WTC11 (cell line): Measurements from ENCODE around the gene EGF. TPM values are rescaled to one million over a fixed set of nuclear protein-coding genes. Genes with fewer than 3 reads are reported as not detected.
"Not testable (repeated sequence)": the region's sequence is repeated elsewhere in the genome, so short reads cannot be mapped to it uniquely, and the experiment has no call there.

ENCODE experiments used
- ATAC-seq: fragments of 200-7000 bp; cut with Tn5 transposase; 2 replicates; pipeline ENCODE4 v1.10.0; 2021; ENCODE audit warnings: mild to moderate bottlenecking, moderate library complexity
- CTCF ChIA-PET: fragments of 300-600 bp; sonication (Branson Sonifier 250); formaldehyde crosslinking; loops from one replicate; lab custom pipeline; 2021; ENCODE audit warnings: antibody characterized with exemption; lab: Charles Lee
- POLR2A ChIA-PET: fragments of 350-600 bp; sonication (Branson Sonifier 250); formaldehyde crosslinking; loops from one replicate; lab custom pipeline; 2021; ENCODE audit warnings: antibody characterized with exemption; lab: Charles Lee
- DNase-seq: peaks from one replicate; pipeline ENCODE4 v3.0.0; 2021; ENCODE audit warnings: low spot score
- H3K27ac Mint-ChIP-seq: 2 replicates; pipeline ENCODE4 v1.8.0; 2021; ENCODE audit warnings: mixed read lengths
- H3K27me3 Mint-ChIP-seq: 2 replicates; pipeline ENCODE4 v1.8.0; 2021; ENCODE audit warnings: low read depth, mild to moderate bottlenecking, moderate library complexity, mixed read lengths
- H3K36me3 Mint-ChIP-seq: 2 replicates; pipeline ENCODE4 v1.8.0; 2021; ENCODE audit warnings: mixed read lengths
- H3K4me1 Mint-ChIP-seq: 2 replicates; pipeline ENCODE4 v1.8.0; 2022; ENCODE audit warnings: mixed read lengths
- H3K4me3 Mint-ChIP-seq: 2 replicates; pipeline ENCODE4 v1.8.0; 2021; ENCODE audit warnings: mild to moderate bottlenecking, moderate library complexity, mixed read lengths
- H3K9me3 Mint-ChIP-seq: 2 replicates; pipeline ENCODE4 v1.8.0; 2021; ENCODE audit warnings: mixed read lengths
- AFF4 ChIP-seq: sonication (generic); formaldehyde crosslinking; IDR thresholded peaks from 2 replicates; pipeline ENCODE4 v1.8.1; 2023; ENCODE audit warnings: mild to moderate bottlenecking, missing genetic modification reagents, borderline replicate concordance
- ATF3 ChIP-seq: sonication (generic); formaldehyde crosslinking; conservative IDR thresholded peaks from 2 replicates; pipeline ENCODE4 v1.8.1; 2022; ENCODE audit warnings: mild to moderate bottlenecking, missing genetic modification reagents
- ATF6 ChIP-seq: sonication (generic); formaldehyde crosslinking; IDR thresholded peaks from 2 replicates; pipeline ENCODE4 v1.8.1; 2023; ENCODE audit warnings: mild to moderate bottlenecking, missing genetic modification reagents
- GRHL2 ChIP-seq: fragments of 250-450 bp; sonication (Bioruptor Pico); IDR thresholded peaks from 2 replicates; pipeline ENCODE4 v1.8.0; 2022; ENCODE audit warnings: mild to moderate bottlenecking, moderate library complexity; ENCODE audit not compliant: insufficient replicate concordance, severe bottlenecking
- NR2C2 ChIP-seq: sonication (generic); formaldehyde crosslinking; IDR thresholded peaks from 2 replicates; pipeline ENCODE4 v1.8.0; 2022; ENCODE audit warnings: mild to moderate bottlenecking, missing genetic modification reagents
- TEAD1 ChIP-seq: sonication (generic); formaldehyde crosslinking; IDR thresholded peaks from 2 replicates; pipeline ENCODE4 v1.8.0; 2022; ENCODE audit warnings: mild to moderate bottlenecking, missing genetic modification reagents
- ZBTB43 ChIP-seq: sonication (generic); formaldehyde crosslinking; IDR thresholded peaks from 2 replicates; pipeline ENCODE4 v1.8.1; 2023; ENCODE audit warnings: mild to moderate bottlenecking, missing genetic modification reagents
- ZNF281 ChIP-seq: sonication (generic); formaldehyde crosslinking; IDR thresholded peaks from 2 replicates; pipeline ENCODE4 v1.8.0; 2023; ENCODE audit warnings: mild to moderate bottlenecking, missing genetic modification reagents
- ZNF423 ChIP-seq: fragments of 250-450 bp; sonication (Bioruptor Pico); IDR thresholded peaks from 2 replicates; pipeline ENCODE4 v2.1.2; 2022; ENCODE audit warnings: mild to moderate bottlenecking, moderate library complexity
- total RNA-seq: library from RNA; stranded (reverse); gene quantifications from 3 replicates; pipeline ENCODE4 v1.2.3, GENCODE V29; 2021

The EGF gene
- total RNA-seq, 1 experiment from 2014 or later: 2.5 TPM

- no peak for TF ChIP-seq AFF4 (CRISPR knock-in tag)
- no peak for TF ChIP-seq ZNF281 (CRISPR knock-in tag)
- no peak for TF ChIP-seq ZBTB43 (CRISPR knock-in tag)
- TF ChIP-seq TEAD1 (CRISPR knock-in tag): no peak
- no peak for TF ChIP-seq ATF6
Measured at GRCh38 chr4:110034026-110034393, 121.3 kb downstream of the EGF start (continued).

- DNase-seq, H3K27ac Mint-ChIP-seq, ATAC-seq, H3K4me3 Mint-ChIP-seq, H3K36me3 Mint-ChIP-seq, POLR2A ChIA-PET, CTCF ChIA-PET, H3K27me3 Mint-ChIP-seq, H3K9me3 Mint-ChIP-seq: not testable (repeated sequence)
- H3K4me1 Mint-ChIP-seq: peaks cover 11% of the 10 kb centered on the region; the same call in 1 of the 2 replicates
Measured at GRCh38 chr4:110039164-110039563, 126.5 kb downstream of the EGF start.

GRCh38 chr4:110041735-110042134, 129.1 kb downstream of the EGF start:
- H3K9me3 Mint-ChIP-seq: no peaks in the 10 kb centered on the region
- H3K27me3 Mint-ChIP-seq: peaks cover 4% of the 10 kb centered on the region; the same call in 1 of the 2 replicates
- ATAC-seq (no peak), DNase-seq (no peak)
- H3K4me3 Mint-ChIP-seq: no peak overlapping the region
- H3K36me3 Mint-ChIP-seq: 0 out of 2 replicates have a peak, but pooled peaks cover 2% of the 10 kb centered on the region
- ChIA-PET CTCF (interaction anchor here (0.5 to 0.6 kb wide), 2 partner anchors 8 to 9 kb away, joined by 3 to 4 read pairs; no protein-coding TSS in a partner anchor), POLR2A (no interaction called here)
- TF ChIP-seq GRHL2: no peak
- no peak for TF ChIP-seq NR2C2
- no peak for TF ChIP-seq ZNF423 (CRISPR knock-in tag)
- no peak for TF ChIP-seq ATF3 (CRISPR knock-in tag)
- H3K27ac Mint-ChIP-seq: no peak overlapping the region
- H3K4me1 Mint-ChIP-seq: 0 out of 2 replicates have a peak, but pooled peaks cover 8% of the 10 kb centered on the region
